ENCODE measurements around the gene C5.

The C5 gene

GRCh38 chr9:120913647-120914264 is 136.3 kb downstream of the C5 start:
- DNase-seq (ENCODE audit: low read depth in 2 of 2, low spot score in 1 of 2), result no peak

GRCh38 chr9:120912958-120913646 is 137.0 kb downstream of the C5 start:
- DNase-seq (ENCODE audit: low read depth in 2 of 2, low spot score in 1 of 2), result no peak

GRCh38 chr9:120911295-120911837 is 138.7 kb downstream of the C5 start:
- DNase-seq (ENCODE audit: low read depth in 2 of 2, low spot score in 1 of 2), result no peak

- no peak for DNase-seq (ENCODE audit: low read depth in 2 of 2, low spot score in 1 of 2)
These were observed 139.4 kb downstream of the C5 start for GRCh38 chr9:120910643-120911042.

GRCh38 chr9:120909904-120910303 is 140.2 kb downstream of the C5 start:
- DNase-seq (ENCODE audit: low read depth in 2 of 2, low spot score in 1 of 2), result peak in 1 of 2 donors; percentile 66

- no peak for DNase-seq (ENCODE audit: low read depth in 2 of 2, low spot score in 1 of 2)
These were observed 144.5 kb downstream of the C5 start for GRCh38 chr9:120905315-120906164.

GRCh38 chr9:120904978-120905301 is 145.1 kb downstream of the C5 start:
- DNase-seq (ENCODE audit: low read depth in 2 of 2, low spot score in 1 of 2), result no peak

- DNase-seq (ENCODE audit: low read depth in 2 of 2, low spot score in 1 of 2), result no peak
These were observed 145.8 kb downstream of the C5 start for GRCh38 chr9:120904061-120904977.

- DNase-seq (ENCODE audit: low read depth in 2 of 2, low spot score in 1 of 2), result no peak
These were observed 147.2 kb downstream of the C5 start for GRCh38 chr9:120902569-120903535.

Data from stimulated activated CD8-positive, alpha-beta memory T cell treated with anti-CD3 and anti-CD28 coated beads, Interleukin-4, amount 100 ng/mL, for 4 hours (primary cell).